MM.1S (cell line): ENCODE data around the gene HSPB2.

Experiments used
- CTCF ChIP-seq: fragments of 300-600 bp; sonication (generic); IDR thresholded peaks from 2 replicates; pipeline ENCODE4 v1.5.1; 2016; ENCODE audit warnings: antibody characterized with exemption, low read length, mixed read lengths
- EZH2 ChIP-seq: fragments of 300-600 bp; sonication (generic); optimal IDR thresholded peaks from 2 replicates; pipeline ENCODE3; 2017; ENCODE audit warnings: low read depth, mild to moderate bottlenecking, antibody characterized with exemption, low read length, mixed read lengths
- EZH2phosphoT487 ChIP-seq: fragments of 300-600 bp; sonication (generic); IDR thresholded peaks from 2 replicates; pipeline ENCODE4 v1.6.1; 2018; ENCODE audit warnings: antibody characterized with exemption, low read length

DNA sequence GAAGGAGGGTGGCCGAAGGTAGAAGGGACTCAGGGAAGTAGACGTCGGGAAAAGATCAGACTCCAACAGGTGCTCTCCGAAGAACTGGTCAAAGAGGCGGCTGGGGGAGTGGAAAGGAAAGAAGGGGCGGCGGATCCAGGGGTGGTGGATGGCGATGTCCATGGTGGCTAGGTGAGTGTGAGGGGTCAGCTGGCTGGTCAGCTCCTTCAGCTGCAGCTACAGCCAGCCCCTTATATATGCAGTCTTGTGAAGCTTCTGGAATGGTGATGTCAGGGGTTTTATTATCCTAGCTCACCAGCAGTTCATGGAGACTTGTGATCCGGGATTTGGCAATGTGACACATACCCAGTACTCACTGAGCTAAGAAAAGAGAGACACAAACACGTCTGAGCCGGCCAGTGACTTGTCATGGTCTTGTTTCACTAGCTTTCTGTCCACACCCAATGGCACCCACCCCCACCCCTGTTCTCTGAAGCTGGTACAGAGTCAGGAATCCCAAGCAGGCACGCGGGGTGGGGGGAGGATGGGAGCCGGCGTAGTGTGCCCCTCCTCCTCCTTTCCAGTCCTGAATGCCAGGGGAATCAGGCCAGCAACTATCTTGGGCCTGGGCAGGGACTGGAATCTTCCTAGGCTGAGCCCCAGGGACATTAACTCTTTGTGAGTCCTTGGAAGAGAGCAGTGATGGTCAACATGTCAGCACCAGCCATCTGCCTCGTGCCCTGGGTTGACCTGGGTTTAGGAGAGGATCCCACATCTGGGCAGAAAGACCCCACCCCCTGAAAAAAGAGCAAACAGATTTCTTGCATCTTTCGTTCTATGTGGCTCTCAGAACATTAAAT lies 752 bp upstream of the HSPB2 start, which contains the start of gene CRYAB:
- TF ChIP-seq EZH2: no peak
- TF ChIP-seq CTCF: no peak
- TF ChIP-seq EZH2phosphoT487: no peak
